NCI-H446 (cell line): ENCODE data around the gene GTPBP3.

Experiments used
- DNase-seq, 2 experiments: peaks; one replicate each; lab custom pipeline; 2025; lab: John Stamatoyannopoulos, UW

The GTPBP3 gene

GRCh38 chr19:17309198-17309964 lies 28.0 kb upstream of the GTPBP3 start, which contains the start of gene DDA1:
Gene DDA1 (plus strand): TSS chr19:17309563. CDS start chr19:17309655, 92 bp downstream.
- DNase-seq: peak; percentile 99 to 100

GRCh38 chr19:17309965-17310461 lies 27.3 kb upstream of the GTPBP3 start:
- DNase-seq: no peak

- no peak for DNase-seq
These were observed 25.7 kb upstream of the GTPBP3 start for GRCh38 chr19:17311455-17312188.

- no peak for DNase-seq
These were observed 24.9 kb upstream of the GTPBP3 start for GRCh38 chr19:17312189-17313113.

GRCh38 chr19:17314007-17314593 lies 23.3 kb upstream of the GTPBP3 start:
- no peak for DNase-seq

- no peak for DNase-seq
These were observed 18.4 kb upstream of the GTPBP3 start for GRCh38 chr19:17318966-17319365.

- no peak for DNase-seq
These were observed 17.7 kb upstream of the GTPBP3 start for GRCh38 chr19:17319473-17320238.

- no peak for DNase-seq
These were observed 16.9 kb upstream of the GTPBP3 start for GRCh38 chr19:17320435-17320834.

GRCh38 chr19:17321655-17322489 lies 15.5 kb upstream of the GTPBP3 start:
- no peak for DNase-seq

GRCh38 chr19:17322854-17323253 lies 14.5 kb upstream of the GTPBP3 start:
- DNase-seq: no peak

- no peak for DNase-seq
These were observed 13.9 kb upstream of the GTPBP3 start for GRCh38 chr19:17323300-17323963.

GRCh38 chr19:17323964-17324332 lies 13.4 kb upstream of the GTPBP3 start:
- DNase-seq: no peak

- no peak for DNase-seq
These were observed 12.8 kb upstream of the GTPBP3 start for GRCh38 chr19:17324357-17325114.

- no peak for DNase-seq
These were observed 12.2 kb upstream of the GTPBP3 start for GRCh38 chr19:17325133-17325532.

GRCh38 chr19:17325881-17326594 lies 11.3 kb upstream of the GTPBP3 start:
- no peak for DNase-seq

- no peak for DNase-seq
These were observed 10.8 kb upstream of the GTPBP3 start for GRCh38 chr19:17326595-17326966.

GRCh38 chr19:17327068-17327653 lies 10.2 kb upstream of the GTPBP3 start:
- no peak for DNase-seq
